Activated CD8-positive, alpha-beta T cell treated with anti-CD3 and anti-CD28 coated beads for 36 hours (primary cell): ENCODE data around the gene MRTFA. TPM values are rescaled to one million over a fixed set of nuclear protein-coding genes. Genes with fewer than 3 reads are reported as not detected.

ENCODE experiments used
- ATAC-seq: fragments of 200-7000 bp; cut with Tn5 transposase; one replicate; pipeline ENCODE4 v1.10.0; 2021; ENCODE audit warnings: mild to moderate bottlenecking, moderate library complexity
- CTCF ChIA-PET: fragments of 350-600 bp; sonication (Branson Sonifier 250); formaldehyde crosslinking; loops from one replicate; lab custom pipeline; 2021; ENCODE audit warnings: antibody characterized with exemption; lab: Charles Lee
- POLR2A ChIA-PET: fragments of 350-600 bp; sonication (Branson Sonifier 250); formaldehyde crosslinking; loops from one replicate; lab custom pipeline; 2021; ENCODE audit warnings: antibody characterized with exemption; lab: Charles Lee
- DNase-seq: peaks from one replicate; pipeline ENCODE4 v3.0.0-alpha.2; 2020
- H3K27ac Mint-ChIP-seq: one replicate; pipeline ENCODE4 v1.8.0; 2021; ENCODE audit warnings: mild to moderate bottlenecking, mixed read lengths
- H3K27me3 Mint-ChIP-seq: one replicate; pipeline ENCODE4 v1.8.0; 2021; ENCODE audit warnings: mixed read lengths
- H3K36me3 Mint-ChIP-seq: one replicate; pipeline ENCODE4 v1.8.0; 2021; ENCODE audit warnings: low read depth, mixed read lengths
- H3K4me1 Mint-ChIP-seq: one replicate; pipeline ENCODE4 v1.8.0; 2021; ENCODE audit warnings: low read depth, mixed read lengths
- H3K4me3 Mint-ChIP-seq: one replicate; pipeline ENCODE4 v1.8.0; 2021; ENCODE audit warnings: mild to moderate bottlenecking, moderate library complexity, mixed read lengths
- H3K9me3 Mint-ChIP-seq: one replicate; pipeline ENCODE4 v1.8.0; 2021; ENCODE audit warnings: mixed read lengths
- CTCF ChIP-seq: fragments of 200-600 bp; IDR thresholded peaks from one replicate; pipeline ENCODE4 v1.8.0; 2022; ENCODE audit warnings: antibody characterized with exemption, mild to moderate bottlenecking
- intact Hi-C: fragments of 100-400 bp; cut with micrococcal nuclease; formaldehyde crosslinking; loops from one replicate; pipeline ENCODE4 v1.10.0; 2022
- total RNA-seq, 2 experiments: library from RNA; stranded (reverse); gene quantifications; one replicate each; pipeline ENCODE4 v1.2.3, GENCODE V29; 2021

Gene MRTFA
- total RNA-seq, 2 experiments from 2014 or later = 37.4 to 40.0 TPM

- Mint-ChIP-seq H3K9me3 (no peaks in the 10 kb centered on the region), H3K4me3 (no peak overlapping the region), H3K27ac (no peak overlapping the region), H3K4me1 (peaks cover 4% of the 10 kb centered on the region), H3K27me3 (no peaks in the 10 kb centered on the region), H3K36me3 (peaks cover 75% of the 10 kb centered on the region)
- TF ChIP-seq CTCF = no peak
- ATAC-seq (no peak), DNase-seq (no peak)
- intact Hi-C loops = no loop called here
- ChIA-PET CTCF (interaction anchor here (4.3 kb wide), 1 partner anchor 15 kb away, joined by 19 read pairs; no protein-coding TSS in a partner anchor), POLR2A (interaction anchor here (1.4 kb wide), 1 partner anchor 10 kb away, joined by 4 read pairs; no protein-coding TSS in a partner anchor)
Observed at GRCh38 chr22:40363059-40363458, 273.5 kb downstream of the MRTFA start.

GRCh38 chr22:40361100-40361499, 275.4 kb downstream of the MRTFA start:
- DNase-seq (no peak), ATAC-seq (no peak)
- H3K36me3 Mint-ChIP-seq = peaks cover 72% of the 10 kb centered on the region
- H3K4me3 Mint-ChIP-seq = no peak overlapping the region
- CTCF ChIA-PET = no interaction called here
- intact Hi-C loops = no loop called here
- H3K4me1 Mint-ChIP-seq = peaks cover 4% of the 10 kb centered on the region
- H3K27me3 Mint-ChIP-seq = no peaks in the 10 kb centered on the region
- H3K9me3 Mint-ChIP-seq = no peaks in the 10 kb centered on the region
- H3K27ac Mint-ChIP-seq = no peak overlapping the region
- POLR2A ChIA-PET = no interaction called here
- no peak for TF ChIP-seq CTCF

Other genes with a start within 250 kb of the MRTFA start
- gene MCHR1, start 42.8 kb upstream of the MRTFA start, total RNA-seq = not detected
- 10 to 100 TPM; 28.0 to 34.8 TPM for gene SLC25A17, start 182.6 kb upstream of the MRTFA start, total RNA-seq
- gene ST13, start 219.9 kb upstream of the MRTFA start, total RNA-seq = 100 to 1,000 TPM; 237 to 249 TPM
- 10 to 100 TPM; 24.4 to 25.5 TPM for gene XPNPEP3, start 220.4 kb upstream of the MRTFA start, total RNA-seq
- gene DNAJB7, start 225.4 kb upstream of the MRTFA start, total RNA-seq = not detected